Stimulated activated CD8-positive, alpha-beta memory T cell treated with anti-CD3 and anti-CD28 coated beads, Interleukin-12 subunit alpha, Interleukin-12 subunit beta, amount 100 ng/mL, for 24 hours (primary cell): ENCODE results near the gene ATP5PD.
A peak's percentile ranks its signal among the peaks of the same experiment; 100 is the strongest.
"Not testable (repeated sequence)": the region's sequence is repeated elsewhere in the genome, so short reads cannot be mapped to it uniquely, and the experiment has no call there.

Experiments used
- DNase-seq: peaks from one replicate; pipeline ENCODE4 v3.0.0-alpha.2; 2020; ENCODE audit errors: extremely low read depth

ATP5PD gene

DNA sequence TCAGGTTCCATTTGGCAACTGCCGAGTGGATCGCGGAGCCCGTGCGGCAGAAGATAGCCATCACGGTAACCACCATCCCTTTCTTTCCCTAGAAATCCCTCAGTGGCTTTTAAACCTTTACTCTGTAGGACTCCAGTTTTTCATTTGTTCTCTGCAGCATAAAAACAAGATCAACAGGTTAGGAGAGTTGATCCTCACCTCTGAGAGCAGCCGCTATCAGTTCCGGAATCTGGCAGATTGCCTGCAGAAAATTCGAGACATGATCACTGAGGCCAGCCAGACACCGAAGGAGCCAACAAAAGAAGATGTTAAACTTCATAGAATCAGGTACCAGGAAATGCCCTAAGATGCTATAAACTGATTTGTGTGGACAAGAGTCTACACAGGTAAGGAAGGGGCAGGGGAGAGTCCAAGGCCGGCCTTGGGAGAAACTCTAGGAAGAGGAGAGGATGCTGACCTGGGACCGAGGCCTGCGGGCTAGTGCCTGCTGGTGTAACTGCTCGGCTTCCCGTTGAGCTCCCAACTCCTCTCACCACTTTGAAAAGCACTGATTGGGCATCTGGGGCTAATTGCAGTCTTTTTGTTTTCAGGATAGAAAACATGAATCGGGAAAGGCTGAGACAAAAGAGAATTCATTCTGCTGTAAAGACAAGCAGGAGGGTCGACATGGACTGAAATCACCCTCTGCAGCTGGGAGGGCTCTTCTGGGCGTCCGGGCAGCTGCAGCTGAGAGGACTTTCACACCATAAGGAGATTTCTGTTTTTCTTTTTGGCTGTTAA lies 26.2 kb downstream of the ATP5PD start:
- no peak for DNase-seq

DNA sequence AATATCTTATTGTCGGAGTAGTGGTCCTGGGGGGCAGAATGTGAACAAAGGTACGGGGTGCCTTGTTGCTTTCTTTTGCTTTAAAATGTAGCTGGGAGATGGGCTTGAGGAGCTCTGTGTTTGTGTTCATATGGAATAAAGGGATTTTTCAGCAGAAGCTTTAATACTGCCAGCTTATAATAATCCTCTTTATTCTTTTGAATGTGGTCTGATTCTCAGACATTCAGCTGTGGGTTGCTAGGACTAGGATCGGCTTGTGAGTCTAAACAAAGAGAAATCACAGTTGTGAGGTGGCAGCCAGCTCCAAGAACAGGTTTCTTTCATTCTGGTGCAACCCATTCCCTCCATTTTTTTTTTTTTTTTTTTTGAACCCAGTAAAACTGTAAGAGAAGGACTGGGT lies 27.1 kb downstream of the ATP5PD start:
- DNase-seq: no peak

DNA sequence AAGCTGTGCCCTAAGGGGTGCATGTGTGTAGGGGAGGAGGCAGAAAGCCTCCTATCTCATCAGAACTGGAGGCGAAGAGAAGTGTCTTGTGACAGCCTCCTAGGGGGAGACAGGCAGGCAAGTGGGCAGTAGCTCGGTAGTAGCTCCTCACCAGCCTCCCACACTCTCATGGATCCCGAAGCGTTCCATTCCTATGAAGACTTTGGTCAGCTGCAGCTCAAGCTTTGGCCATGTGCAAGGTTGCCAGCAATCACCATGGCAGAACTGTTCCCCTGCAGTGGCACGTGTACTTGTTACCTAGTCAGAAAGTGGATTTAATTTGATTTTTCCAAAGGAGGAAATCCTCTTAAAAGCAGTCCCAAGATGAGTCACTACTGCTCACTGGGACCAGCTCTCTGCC lies 27.6 kb downstream of the ATP5PD start:
- no peak for DNase-seq

DNA sequence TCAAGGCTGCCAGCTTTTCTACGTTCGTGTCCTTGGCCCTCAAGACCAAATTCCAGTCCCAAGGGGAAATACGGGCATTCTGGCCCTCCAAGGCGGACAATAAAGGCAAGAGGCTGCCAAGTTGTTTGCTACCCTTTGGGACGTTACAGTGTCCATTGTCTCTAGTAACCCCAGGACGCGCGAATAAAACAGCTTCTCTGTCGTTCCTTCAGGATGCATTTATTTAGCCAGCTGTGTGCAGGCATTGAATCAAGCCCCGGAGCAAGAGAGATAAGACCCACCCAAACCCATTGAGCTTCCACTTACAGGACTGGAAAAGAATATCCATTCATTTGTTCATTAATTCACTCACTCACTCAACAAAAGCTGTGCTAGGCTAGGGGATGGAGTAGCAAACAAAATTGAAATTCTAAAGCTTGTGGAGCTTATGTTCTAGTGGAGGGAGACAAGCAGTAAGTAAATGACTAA lies 33.6 kb downstream of the ATP5PD start:
- DNase-seq: no peak

DNA sequence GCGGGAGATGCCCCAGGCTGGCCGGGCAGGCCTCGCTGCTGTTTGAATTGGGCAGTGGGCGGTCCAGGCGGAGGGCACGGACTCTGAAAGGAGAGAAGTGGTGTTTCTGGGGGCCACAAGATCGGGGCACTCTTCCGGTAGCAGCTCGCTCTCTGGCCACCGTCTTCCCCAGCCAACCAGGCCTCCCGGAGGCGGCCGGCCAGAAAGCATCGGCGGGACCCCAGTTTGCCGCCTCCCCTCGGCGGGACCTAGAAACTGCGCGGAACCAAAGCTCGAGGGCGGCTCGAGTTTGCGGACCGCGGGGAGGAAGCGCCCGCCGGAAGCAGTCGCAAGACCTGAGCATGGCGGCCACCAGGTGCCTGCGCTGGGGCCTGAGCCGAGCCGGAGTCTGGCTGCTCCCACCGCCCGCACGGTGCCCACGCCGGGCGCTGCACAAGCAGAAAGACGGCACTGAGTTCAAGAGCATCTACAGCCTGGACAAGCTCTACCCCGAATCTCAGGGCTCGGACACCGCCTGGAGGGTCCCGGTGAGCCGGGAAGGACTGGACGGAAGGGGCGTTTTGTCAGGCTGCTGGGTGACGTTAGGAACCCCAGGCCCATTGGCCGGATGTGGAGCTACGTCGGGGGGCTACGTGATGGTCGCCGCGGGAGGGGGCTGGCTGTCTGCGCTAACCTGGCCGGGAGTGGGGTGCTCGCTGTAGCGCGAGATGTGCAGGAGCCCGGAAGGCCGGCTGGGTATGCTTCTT lies 34.2 kb downstream of the ATP5PD start, which contains the start of gene MRPL58:
TSS of gene MRPL58 (plus strand) at position 325 of the 746 bp plus-strand sequence. CDS start at position 342, 17 bp downstream.
- DNase-seq: peak; percentile 60

DNA sequence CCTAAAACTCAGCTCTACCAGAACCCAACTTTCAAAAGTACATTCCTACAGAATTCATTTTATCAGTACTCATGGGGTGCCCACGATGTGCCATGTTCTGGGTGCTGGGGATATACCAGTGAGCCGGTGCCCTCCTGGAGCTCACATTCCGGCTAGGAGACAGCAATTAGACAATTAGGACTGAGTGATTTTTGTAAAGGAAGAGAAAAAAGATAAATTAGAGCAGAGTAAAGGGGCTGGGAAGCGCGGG lies 34.7 kb downstream of the ATP5PD start:
- no peak for DNase-seq

DNA sequence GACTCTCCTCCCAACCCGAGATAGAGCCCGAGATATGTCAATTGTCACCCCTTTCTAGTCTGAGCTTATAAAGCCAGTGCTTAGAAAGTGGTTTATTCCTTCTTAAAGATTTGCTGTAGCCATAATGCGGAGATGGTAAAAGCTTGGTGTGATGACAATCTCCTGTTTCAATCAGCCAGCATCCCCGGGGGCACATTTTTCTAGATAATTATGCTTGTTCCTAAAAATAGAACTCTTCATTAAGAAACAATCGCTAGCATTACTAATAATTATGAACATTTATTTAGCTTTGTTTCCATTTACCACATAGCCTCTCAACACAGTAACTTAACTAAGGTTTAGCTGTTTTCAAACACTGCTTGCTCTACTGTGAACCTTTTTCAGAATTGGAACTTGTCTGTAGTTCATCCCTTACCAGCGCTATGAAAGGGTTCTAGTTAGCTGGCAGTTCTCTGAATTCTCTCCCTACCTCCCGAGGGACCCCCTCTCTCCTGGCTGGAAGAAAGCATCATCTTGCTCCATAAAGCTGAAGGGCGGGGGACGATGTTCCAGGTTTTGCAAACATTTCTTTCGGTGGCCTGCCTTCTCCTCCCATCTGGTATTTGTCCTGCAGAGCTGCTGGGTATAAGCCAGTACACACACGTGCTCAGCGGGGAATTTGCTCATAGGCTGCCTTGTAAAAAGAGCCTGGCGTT lies 35.2 kb downstream of the ATP5PD start:
- no peak for DNase-seq

DNA sequence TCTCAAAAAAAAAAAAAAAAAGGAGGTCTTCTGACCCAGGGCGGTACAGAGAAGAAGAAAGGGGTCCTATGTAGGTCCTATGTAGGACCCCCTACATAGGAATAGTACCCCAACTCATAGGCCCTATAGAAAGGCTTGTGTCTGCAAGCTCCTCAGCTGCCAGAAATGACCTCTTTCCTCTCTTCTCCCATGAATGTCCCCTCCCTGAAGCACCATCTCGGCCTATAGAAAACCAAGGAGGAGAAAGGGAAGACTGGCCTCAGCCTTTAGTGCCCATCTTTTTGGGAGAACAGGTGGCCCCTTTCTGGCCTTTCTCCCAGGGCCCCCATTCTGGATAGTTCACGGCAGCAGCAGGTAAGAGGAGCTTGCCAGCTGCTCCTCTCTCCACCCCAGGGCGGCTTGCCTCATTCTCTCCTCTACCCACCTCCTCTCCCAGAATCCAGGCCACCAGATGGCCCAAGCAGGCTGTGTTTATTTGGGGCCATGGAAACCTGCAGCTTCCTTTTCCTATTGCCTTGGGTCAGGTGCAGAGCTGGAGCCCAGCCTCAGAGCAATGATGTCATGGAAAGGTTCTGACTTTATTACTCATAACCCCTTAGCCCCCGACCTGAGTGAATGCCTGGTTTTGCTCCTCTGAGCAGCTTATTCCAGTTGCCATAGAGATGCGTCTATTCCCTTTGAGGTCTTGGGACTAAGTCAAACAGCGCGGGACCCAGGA lies 35.9 kb downstream of the ATP5PD start:
- no peak for DNase-seq

DNA sequence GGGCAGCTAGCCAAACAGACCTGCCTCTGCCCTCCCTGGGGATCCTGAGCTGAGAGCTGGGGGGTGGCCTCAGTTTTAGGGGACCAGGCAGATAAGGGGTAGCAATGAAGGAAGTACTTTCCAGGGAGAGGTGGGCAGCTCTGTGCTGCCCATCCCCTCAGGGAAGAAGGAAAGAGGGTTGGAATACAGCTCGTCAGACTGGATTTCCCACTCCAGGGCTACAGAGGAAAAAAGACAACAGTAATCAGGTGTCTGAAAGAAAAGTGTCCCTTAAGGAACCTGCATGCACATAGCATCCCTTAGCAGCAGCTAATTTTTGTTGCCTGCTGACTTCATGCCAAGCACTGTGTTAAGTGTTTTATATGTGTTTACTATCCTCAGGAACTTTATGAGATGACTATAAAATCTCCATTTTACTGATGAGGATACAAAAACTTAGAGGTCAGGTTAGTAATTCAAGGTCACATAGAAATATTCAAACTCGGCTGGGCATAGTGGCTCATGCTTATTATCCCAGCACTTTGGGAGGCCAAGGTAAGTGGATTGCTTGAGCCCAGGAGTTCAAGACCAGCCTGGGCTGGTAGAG lies 37.5 kb downstream of the ATP5PD start:
- no peak for DNase-seq

DNA sequence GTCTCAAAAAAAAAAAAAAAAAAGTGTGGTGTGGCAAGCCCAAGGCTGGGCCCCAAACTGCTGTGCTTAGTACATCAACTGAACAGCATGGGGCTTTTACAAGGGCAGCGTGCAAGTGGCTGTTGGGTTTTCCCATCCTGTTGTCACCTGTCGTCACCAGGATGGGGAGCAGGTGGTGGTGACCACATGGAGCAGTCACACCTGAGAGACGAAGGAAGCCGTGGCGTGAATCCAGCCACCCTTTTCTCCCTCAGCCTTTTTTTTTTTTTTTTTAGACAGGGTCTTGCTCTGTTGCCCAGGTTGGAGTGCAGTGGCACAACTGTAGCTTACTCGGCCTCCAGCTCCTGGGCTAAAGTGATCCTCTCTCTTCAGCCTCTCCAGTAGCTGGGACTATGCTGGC lies 38.4 kb downstream of the ATP5PD start:
- no peak for DNase-seq

DNA sequence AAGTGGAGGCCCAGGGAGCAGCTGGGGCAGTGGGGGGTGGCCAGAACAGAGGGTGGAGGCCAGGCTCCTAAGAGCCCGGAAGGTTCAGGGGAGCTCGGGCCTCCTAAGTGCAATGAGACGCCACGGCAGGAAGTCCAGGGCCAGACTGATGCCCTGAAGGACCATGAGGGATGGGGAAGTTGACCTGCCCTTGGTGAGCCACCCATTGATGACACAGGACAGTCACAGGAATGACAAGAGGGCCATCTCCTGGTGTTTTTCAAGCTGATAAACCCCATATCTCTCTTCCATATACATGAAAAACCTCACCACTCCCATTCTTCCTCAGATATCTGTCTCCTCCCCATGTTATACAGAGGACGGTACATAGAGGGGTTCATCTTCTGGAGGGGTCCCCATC lies 40.1 kb downstream of the ATP5PD start:
- DNase-seq: no peak

DNA sequence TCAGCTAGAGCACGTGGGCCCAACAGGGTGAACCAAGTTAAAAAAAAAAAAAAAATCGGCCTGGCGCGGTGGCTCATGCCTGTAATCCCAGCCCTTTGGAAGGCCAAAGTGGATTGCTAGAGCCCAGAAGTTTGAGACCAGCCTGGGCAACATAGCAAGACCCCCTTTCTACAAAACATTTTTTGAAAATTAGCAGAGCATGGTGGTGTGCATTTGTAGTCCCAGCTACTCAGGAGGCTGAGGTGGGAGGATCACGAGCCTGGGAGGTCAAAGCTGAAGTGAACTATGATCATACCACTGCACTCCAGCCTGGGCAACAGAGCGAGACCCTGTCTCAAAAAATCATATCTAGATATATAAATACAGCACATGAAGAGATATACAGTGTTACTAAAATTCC lies 40.7 kb downstream of the ATP5PD start:
- DNase-seq: not testable (repeated sequence)

DNA sequence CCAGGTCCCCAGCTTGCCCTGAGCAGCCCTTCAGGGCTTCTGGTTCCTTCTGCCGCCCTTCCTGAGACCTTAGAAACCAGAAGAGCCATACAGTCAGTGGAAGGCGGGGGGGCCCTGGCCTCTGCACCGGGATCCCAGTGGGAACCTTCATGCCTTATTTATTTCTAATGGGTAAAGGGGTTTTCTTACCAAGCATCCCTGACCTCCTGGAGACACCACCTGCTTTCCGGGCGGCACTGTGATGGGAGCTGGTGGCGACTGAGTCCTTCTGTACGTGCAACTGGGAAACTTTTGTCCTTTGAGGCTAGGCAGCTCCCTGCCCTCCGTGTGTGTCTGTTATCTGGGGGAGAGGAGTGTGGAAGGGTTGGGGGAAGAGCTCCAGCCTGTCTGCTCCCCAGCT lies 41.5 kb downstream of the ATP5PD start:
- no peak for DNase-seq

DNA sequence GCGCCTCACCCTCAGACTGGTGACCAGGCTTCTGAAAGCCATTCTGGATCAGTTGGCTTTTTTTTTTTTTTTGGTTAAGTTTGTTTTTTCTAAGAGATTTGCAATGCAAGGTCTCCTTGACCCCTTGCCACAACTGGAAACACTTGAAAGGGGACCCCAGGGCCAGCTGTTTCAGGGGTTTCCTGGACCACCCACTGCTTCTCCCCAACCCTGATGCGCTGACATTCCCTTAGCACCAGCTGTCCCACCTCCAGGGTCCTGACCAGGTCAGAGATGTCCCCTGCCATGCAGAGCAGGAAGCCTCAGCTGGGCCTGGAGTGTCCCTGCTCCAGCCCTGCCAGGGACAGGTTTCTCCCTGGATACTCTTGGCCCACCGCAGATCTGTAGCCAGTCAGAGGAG lies 42.4 kb downstream of the ATP5PD start:
- DNase-seq: no peak

DNA sequence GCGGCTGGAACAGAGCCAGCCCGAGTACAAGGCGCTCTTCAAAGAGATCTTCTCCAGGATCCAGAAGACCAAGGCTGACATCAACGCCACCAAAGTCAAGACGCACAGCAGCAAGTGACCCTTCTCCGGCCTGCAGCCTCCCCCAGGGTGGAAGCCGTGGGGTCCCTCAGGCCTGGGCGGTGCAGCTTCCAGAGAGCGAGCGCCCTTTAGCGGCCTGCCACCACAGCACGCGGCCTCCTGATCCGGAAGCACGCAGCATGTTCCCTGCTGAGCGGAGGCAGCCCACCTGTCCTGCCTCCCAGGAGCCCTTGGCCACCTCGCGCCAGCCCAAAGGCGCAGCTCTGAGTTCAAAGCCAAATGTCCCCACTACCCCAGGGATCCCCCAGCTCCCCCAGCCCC lies 42.8 kb downstream of the ATP5PD start:
- no peak for DNase-seq

DNA sequence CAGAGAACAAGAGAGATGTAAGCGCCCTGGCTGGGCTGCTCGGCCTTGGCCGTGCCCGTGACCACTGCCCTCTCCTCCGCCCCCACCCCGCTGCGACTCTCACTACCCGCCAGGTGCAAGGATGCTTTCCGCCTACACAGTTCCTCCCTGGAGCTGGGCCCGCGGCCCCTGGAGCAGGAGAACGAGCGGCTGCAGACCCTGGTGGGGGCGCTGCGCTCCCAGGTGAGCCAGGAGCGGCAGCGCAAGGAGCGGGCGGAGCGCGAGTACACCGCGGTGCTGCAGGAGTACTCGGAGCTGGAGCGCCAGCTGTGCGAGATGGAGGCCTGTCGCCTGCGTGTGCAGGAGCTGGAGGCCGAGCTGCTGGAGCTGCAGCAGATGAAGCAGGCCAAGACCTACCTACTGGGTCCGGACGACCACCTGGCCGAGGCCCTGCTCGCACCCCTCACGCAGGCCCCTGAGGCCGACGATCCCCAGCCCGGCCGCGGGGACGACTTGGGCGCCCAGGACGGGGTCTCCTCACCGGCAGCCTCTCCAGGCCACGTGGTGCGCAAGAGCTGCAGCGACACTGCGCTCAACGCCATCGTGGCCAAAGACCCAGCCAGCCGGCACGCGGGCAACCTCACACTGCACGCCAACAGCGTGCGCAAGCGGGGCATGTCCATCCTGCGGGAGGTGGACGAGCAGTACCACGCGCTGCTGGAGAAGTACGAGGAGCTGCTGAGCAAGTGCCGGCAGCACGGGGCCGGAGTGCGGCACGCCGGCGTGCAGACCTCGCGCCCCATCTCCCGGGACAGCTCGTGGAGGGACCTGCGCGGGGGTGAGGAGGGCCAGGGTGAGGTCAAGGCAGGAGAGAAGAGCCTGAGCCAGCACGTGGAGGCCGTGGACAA lies 43.5 kb downstream of the ATP5PD start:
- no peak for DNase-seq

DNA sequence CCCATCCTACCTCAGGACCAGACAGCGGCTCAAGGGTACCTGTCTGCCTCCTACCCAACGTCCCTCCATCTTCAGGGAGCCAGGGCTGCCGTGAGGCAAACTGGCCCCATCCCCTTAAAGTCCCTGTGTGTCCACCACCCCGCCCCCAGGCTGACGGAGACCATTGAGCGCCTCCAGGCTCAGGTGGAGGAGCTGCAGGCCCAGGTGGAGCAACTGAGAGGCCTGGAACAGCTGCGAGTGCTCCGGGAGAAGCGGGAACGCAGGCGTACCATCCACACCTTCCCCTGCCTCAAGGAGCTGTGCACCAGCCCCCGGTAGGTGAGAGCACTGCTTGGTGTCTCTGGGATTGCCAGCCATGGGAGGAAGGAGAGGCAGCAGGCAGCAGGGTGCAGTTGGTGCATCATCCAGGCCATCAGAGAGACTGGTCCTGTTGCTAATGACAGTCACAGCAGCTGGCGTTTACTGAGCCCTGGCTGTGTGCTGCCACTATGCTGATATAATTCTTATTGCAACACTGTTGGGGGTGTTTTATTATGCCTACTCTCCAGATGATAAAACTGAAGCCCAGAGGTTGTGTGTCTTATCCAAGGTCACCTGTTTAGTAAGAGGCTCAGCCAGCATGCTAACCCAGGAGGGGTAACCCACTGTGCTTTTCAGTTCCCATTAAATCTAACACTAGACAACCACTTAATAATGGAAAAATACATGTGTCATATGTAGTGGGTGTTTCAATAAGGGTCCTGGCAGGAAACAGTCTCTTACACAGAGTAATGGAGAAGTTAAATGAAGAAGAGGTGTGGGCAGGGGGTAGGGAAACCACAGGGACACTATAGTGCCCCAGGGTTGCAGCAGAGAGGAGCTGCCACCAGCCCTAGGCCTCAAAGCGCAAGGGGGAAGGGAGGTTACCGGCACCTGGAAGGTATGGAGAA lies 44.6 kb downstream of the ATP5PD start:
- no peak for DNase-seq

DNA sequence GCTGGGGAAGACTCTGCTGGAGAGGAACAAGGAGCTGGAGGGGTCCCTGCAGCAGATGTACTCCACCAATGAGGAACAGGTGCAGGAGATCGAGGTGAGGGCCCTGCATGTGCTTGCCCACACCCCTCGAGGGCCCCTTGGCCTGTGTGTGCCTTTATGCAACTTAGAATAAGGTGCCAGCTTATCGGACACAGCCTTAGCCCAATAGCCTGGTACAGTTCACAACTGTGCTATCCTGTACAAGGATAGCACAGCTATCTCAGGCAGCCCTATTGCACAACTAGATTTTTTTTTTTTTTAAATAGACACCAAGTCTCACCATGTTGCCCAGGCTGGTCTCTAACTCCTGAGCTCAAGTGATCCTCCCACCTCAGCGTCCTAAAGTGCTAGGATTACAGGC lies 47.2 kb downstream of the ATP5PD start:
- DNase-seq: no peak

DNA sequence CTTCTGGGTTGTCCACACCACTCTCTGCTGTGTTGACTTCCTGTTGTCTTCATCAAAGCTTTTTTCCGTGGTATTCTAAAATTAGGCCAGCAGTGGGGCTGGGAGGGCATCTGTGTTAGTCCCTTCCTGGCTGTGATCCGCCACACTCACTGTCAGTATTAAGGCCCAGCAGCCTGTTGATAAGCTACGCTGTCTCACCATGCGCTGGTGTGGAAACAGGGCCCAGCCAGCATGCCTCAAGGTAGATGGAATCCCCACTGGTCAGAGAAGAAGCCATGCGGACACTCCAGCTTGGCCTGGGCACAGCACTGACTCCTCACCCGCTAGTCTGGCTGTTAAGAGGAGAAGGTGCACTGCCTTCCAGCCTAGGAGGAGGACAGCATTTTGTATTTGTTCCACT lies 48.0 kb downstream of the ATP5PD start:
- no peak for DNase-seq

DNA sequence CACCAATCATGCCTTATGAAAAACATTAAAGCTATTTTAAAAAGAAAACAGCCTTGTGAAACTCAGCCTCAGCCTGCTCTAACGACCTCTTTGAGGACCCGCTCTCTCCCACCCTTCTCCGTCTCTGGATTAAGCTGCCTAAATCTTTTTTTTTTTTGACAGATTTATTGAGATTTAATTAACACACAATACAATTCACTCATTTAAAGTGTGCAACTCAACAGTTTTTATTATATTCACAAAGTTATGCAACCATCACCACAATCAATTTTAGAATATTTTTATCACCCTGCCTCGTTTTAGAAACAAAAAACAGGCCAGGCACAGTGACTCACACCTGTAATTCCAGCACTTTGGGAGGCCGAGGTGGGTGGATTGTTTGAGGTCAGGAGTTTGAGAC lies 50.9 kb downstream of the ATP5PD start:
- DNase-seq: no peak
